OCI-LY7 (cell line): ENCODE results near the gene PFAS. TPM values are rescaled to one million over a fixed set of nuclear protein-coding genes. Genes with fewer than 3 reads are reported as not detected.

Experiments used
- BruUV-seq: library from RNA; stranded (reverse); fragments of 400-500 nt; replicated peaks from 2 replicates; lab custom pipeline; 2021; lab: Mats Ljungman, UMichigan
- CTCF ChIA-PET: fragments of 300-600 bp; sonication (Branson Sonifier 250); formaldehyde crosslinking; loops from one replicate; lab custom pipeline; 2022; ENCODE audit warnings: antibody characterized with exemption; ENCODE audit not compliant: unreplicated experiment; lab: Charles Lee
- POLR2A ChIA-PET: fragments of 300-600 bp; sonication (Branson Sonifier 250); formaldehyde crosslinking; loops from one replicate; lab custom pipeline; 2022; ENCODE audit warnings: antibody characterized with exemption; lab: Charles Lee
- DNase-seq: peaks from one replicate; pipeline ENCODE4 v3.0.0-alpha.2; 2015; ENCODE audit warnings: low spot score
- H2AFZ ChIP-seq: fragments of 200-600 bp; sonication (generic), shearing (Covaris generic); 2 replicates; pipeline ENCODE4 v1.6.1; 2014; ENCODE audit warnings: mild to moderate bottlenecking, antibody characterized with exemption, low read length, moderate library complexity
- H3K27ac ChIP-seq: fragments of 200-600 bp; sonication (generic); 2 replicates; pipeline ENCODE4 v1.5.1; 2014; ENCODE audit warnings: mixed run types, low read depth, mild to moderate bottlenecking, moderate library complexity, low read length, inconsistent platforms; ENCODE audit not compliant: poor library complexity, severe bottlenecking
- H3K36me3 ChIP-seq: fragments of 200-600 bp; sonication (generic); 2 replicates; pipeline ENCODE4 v1.6.1; 2014; ENCODE audit warnings: mild to moderate bottlenecking, antibody characterized with exemption, low read length, moderate library complexity, mixed read lengths; ENCODE audit not compliant: insufficient read depth
- H3K4me1 ChIP-seq: fragments of 200-600 bp; sonication (generic); 2 replicates; pipeline ENCODE4 v1.5.1; 2014; ENCODE audit warnings: mild to moderate bottlenecking, low read length; ENCODE audit not compliant: insufficient read depth, poor library complexity, severe bottlenecking
- H3K4me2 ChIP-seq: fragments of 200-600 bp; sonication (generic); 2 replicates; pipeline ENCODE4 v1.6.1; 2014; ENCODE audit warnings: mild to moderate bottlenecking, low read length
- H3K4me3 ChIP-seq: fragments of 200-600 bp; sonication (generic); 2 replicates; pipeline ENCODE4 v1.5.1; 2014; ENCODE audit warnings: mild to moderate bottlenecking, low read depth, low read length; ENCODE audit not compliant: poor library complexity, severe bottlenecking
- H3K79me2 ChIP-seq: fragments of 200-600 bp; sonication (generic); 2 replicates; pipeline ENCODE4 v1.6.1; 2016; ENCODE audit warnings: low read depth, mild to moderate bottlenecking, low read length, moderate library complexity, mixed read lengths; ENCODE audit not compliant: insufficient read depth
- H3K9me2 ChIP-seq: fragments of 200-600 bp; sonication (generic); 2 replicates; pipeline ENCODE4 v1.6.1; 2016; ENCODE audit warnings: mild to moderate bottlenecking, low read length, mixed read lengths; ENCODE audit not compliant: insufficient read depth
- H3K9me3 ChIP-seq: fragments of 200-600 bp; sonication (generic); 2 replicates; pipeline ENCODE4 v1.6.1; 2014; ENCODE audit warnings: mild to moderate bottlenecking, mixed run types, low read length, mixed read lengths
- H4K20me1 ChIP-seq: fragments of 200-600 bp; sonication (generic); 2 replicates; pipeline ENCODE4 v1.6.1; 2014; ENCODE audit warnings: mild to moderate bottlenecking, antibody characterized with exemption, low read length, moderate library complexity, mixed read lengths; ENCODE audit not compliant: insufficient read depth
- CTCF ChIP-seq: fragments of 200-600 bp; sonication (generic); conservative IDR thresholded peaks from 2 replicates; pipeline ENCODE4 v1.5.1; 2014; ENCODE audit warnings: mild to moderate bottlenecking, antibody characterized with exemption, low read length, moderate library complexity, mixed read lengths
- EZH2phosphoT487 ChIP-seq: fragments of 200-600 bp; sonication (generic); IDR thresholded peaks from 2 replicates; pipeline ENCODE4 v1.6.1; 2018; ENCODE audit warnings: low read depth, borderline replicate concordance, mild to moderate bottlenecking, mixed run types, antibody characterized with exemption, low read length, moderate library complexity, mixed read lengths
- intact Hi-C: fragments of 100-400 bp; cut with micrococcal nuclease; formaldehyde crosslinking; loops from one replicate; pipeline ENCODE4 v1.10.0; 2022; ENCODE audit not compliant: unreplicated experiment
- total RNA-seq, 2 experiments: library from RNA; depleted of rRNA in 1 of 2; stranded (reverse); fragments of >200 nt in 1 of 2; shearing (Covaris generic) in 1 of 2; gene quantifications; 2 replicates each; pipeline ENCODE4 v1.2.3, GENCODE V29; 2014 to 2022

The PFAS gene
- total RNA-seq, 2 experiments from 2014 or later: 114 to 180 TPM

DNA sequence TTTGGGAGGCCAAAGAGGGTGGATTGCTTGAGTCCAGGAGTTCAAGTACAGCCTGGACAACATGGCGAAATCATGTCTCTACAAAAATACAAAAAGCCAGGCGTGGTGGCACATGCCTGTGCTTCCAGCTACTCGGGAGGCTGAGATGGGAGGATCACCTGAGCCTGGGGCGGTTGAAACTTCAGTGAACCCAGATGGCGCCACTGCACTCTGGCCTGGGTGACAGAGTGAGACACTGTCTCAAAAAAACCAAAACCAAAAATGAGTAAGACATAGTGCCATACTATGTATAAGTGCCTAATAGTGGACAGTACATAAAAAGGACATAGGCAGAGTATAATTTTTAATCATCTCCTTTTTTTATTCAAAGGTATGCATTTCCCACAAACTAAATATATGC, 5.3 kb upstream of the PFAS start:
- H2AFZ ChIP-seq: no peak overlapping the region
- no peaks in the 10 kb centered on the region for H3K9me3 ChIP-seq
- no peak overlapping the region for H3K4me3 ChIP-seq
- H3K9me2 ChIP-seq: no peaks in the 10 kb centered on the region
- no peak overlapping the region for H3K4me2 ChIP-seq
- no peak for DNase-seq
- ChIA-PET POLR2A (interaction anchor here (0.8 to 1.0 kb wide), 5 partner anchors 9 to 53 kb away, joined by 3 read pairs; partner anchors contain the start of gene AURKB), CTCF (no interaction called here)
- peaks cover 62% of the 10 kb centered on the region for H3K36me3 ChIP-seq
- TF ChIP-seq CTCF: peak; percentile 54; the same call in 1 of the 2 replicates
- no peak for TF ChIP-seq EZH2phosphoT487
- peak overlapping the region; percentile 27 for H3K27ac ChIP-seq
- no TSS peak for BruUV-seq
- H3K4me1 ChIP-seq: peaks cover 34% of the 10 kb centered on the region
- intact Hi-C loops: no loop called here
- H3K79me2 ChIP-seq: peaks cover 38% of the 10 kb centered on the region
- no peaks in the 10 kb centered on the region for H4K20me1 ChIP-seq

- Histone ChIP-seq H3K79me2 (peaks cover 45% of the 10 kb centered on the region), H4K20me1 (no peaks in the 10 kb centered on the region), H3K9me2 (no peaks in the 10 kb centered on the region), H2AFZ (no peak overlapping the region), H3K4me3 (no peak overlapping the region), H3K4me2 (no peak overlapping the region), H3K27ac (no peak overlapping the region), H3K9me3 (no peaks in the 10 kb centered on the region), H3K4me1 (peaks cover 34% of the 10 kb centered on the region), H3K36me3 (peaks cover 54% of the 10 kb centered on the region)
- no TSS peak for BruUV-seq
- intact Hi-C loops: loop anchor here (5.0 kb wide), 2 partner anchors 32 to 138 kb away; partner anchors contain the start of genes AURKB and RPL26
- ChIA-PET CTCF (no interaction called here), POLR2A (interaction anchor here (0.8 to 1.0 kb wide), 5 partner anchors 8 to 54 kb away, joined by 3 read pairs; partner anchors contain the start of gene AURKB)
- TF ChIP-seq CTCF (no peak), EZH2phosphoT487 (no peak)
- no peak for DNase-seq
Observed at GRCh38 chr17:8244768-8245167, 4.3 kb upstream of the PFAS start.
